GM12878 (cell line): ENCODE measurements around the gene GLB1L2.

ENCODE experiments used
- ATF2 ChIP-seq: IDR thresholded peaks from 2 replicates; pipeline ENCODE4 v1.6.1; 2012; ENCODE audit warnings: low read length, inconsistent platforms
- CEBPZ ChIP-seq: fragments of 150-350 bp; IDR thresholded peaks from 2 replicates; pipeline ENCODE4 v1.6.1; 2016; ENCODE audit warnings: low read depth, low read length
- CTCF ChIP-seq, 3 experiments: IDR thresholded peaks in 2 of 3; conservative IDR thresholded peaks in 1 of 3; 2 replicates each; pipeline ENCODE4 v1.5.1; 2011; ENCODE audit warnings: low read depth in 3 of 3, low read length in 3 of 3, mild to moderate bottlenecking in 3 of 3, control low read depth in 2 of 3, moderate library complexity in 2 of 3, inconsistent platforms in 1 of 3, mixed read lengths in 1 of 3; ENCODE audit not compliant: control insufficient read depth in 2 of 3, insufficient read depth in 1 of 3; ENCODE audit errors: extremely low read depth in 1 of 3
- EP300 ChIP-seq, 2 experiments: fragments of 150-350 bp in 1 of 2; IDR thresholded peaks; 2 replicates each; pipeline ENCODE4 v1.6.1; 2011 to 2012; ENCODE audit warnings: low read depth in 2 of 2, low read length in 2 of 2, borderline replicate concordance in 1 of 2, improper control_type of control experiment in 1 of 2, inconsistent platforms in 1 of 2; ENCODE audit not compliant: control insufficient read depth in 1 of 2
- EZH2 ChIP-seq: IDR thresholded peaks from 2 replicates; pipeline ENCODE4 v1.6.1; 2012; ENCODE audit warnings: low read depth, mild to moderate bottlenecking, control low read depth, inconsistent platforms, low read length, borderline replicate concordance; ENCODE audit not compliant: control insufficient read depth
- FOXM1 ChIP-seq: IDR thresholded peaks from 2 replicates; pipeline ENCODE4 v1.6.1; 2012; ENCODE audit warnings: low read depth, mild to moderate bottlenecking, inconsistent platforms, low read length, moderate library complexity
- MYC ChIP-seq: IDR thresholded peaks from 2 replicates; pipeline ENCODE4 v1.6.1; 2011; ENCODE audit warnings: mild to moderate bottlenecking, low read length, moderate library complexity, inconsistent platforms; ENCODE audit not compliant: insufficient read depth, insufficient replicate concordance, insufficient read length, severe bottlenecking
- POLR2A ChIP-seq: IDR thresholded peaks from 2 replicates; pipeline ENCODE4 v1.6.1; 2011; ENCODE audit warnings: low read depth, mild to moderate bottlenecking, low read length
- SMAD1 ChIP-seq: fragments of 450-650 bp; IDR thresholded peaks from 2 replicates; pipeline ENCODE4 v1.6.1; 2018; ENCODE audit warnings: mild to moderate bottlenecking, low read depth; ENCODE audit not compliant: partially characterized antibody
- SUZ12 ChIP-seq: fragments of 200-600 bp; sonication (generic); IDR thresholded peaks from one replicate; pipeline ENCODE4 v1.6.1; 2018; ENCODE audit warnings: antibody characterized with exemption, mild to moderate bottlenecking; ENCODE audit not compliant: unreplicated experiment
- TF ChIP-seq, protein P1 (sequence below): IDR thresholded peaks from 2 replicates; pipeline ENCODE4 v1.6.1; 2012; ENCODE audit warnings: low read depth, low read length, improper control_type of control experiment
- TF ChIP-seq, protein P2 (sequence below): IDR thresholded peaks from 2 replicates; pipeline ENCODE4 v1.6.1; 2011; ENCODE audit warnings: mild to moderate bottlenecking, low read depth, low read length, moderate library complexity; ENCODE audit not compliant: insufficient replicate concordance

DNA sequence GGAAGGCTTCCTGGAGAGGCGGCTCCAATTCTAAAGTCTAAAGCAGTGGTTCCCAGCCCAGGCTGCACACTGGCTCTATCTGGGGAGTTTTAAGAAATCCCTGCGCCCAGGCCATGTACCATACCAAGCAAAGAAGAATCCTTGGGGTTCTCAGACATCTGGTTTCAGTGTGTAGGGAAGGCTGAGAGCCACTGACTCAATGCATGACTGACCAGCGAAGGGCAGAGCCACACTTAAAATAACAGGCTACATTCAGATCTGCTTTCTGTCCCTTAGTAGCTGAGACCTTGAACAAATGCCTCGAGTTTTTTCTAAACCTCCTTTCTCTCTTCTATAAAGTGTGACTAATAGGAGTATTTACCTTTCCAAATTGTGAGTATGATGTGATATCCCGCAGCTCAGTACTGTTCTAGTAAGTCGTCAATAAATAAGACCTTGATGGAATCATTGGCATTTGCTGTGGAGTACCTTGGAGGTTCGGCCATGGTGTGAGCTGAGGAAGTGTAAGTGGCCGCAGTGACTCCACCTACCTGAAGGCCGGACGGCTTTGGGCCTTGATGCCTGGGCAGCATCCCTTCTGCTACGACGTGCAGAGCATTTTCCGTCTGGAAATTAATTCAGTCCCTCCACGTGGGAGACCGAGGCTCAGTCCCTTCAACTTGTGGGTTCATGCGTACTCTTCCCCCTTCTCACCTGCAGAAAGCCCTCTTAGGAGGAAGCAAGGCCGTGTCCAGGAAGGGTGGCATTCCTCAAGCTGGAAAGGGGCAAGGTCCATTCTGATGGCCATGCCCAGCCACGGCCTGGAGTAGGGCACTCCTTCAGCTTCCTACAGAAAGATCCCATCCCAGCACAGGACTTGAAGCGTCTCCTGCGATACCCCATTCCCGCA, 25.1 kb downstream of the GLB1L2 start:
- no peak for TF ChIP-seq FOXM1
- no peak for TF ChIP-seq EP300 (IDR thresholded peaks at IDR 0.05; ENCODE audit: borderline replicate concordance in 1 of 2, control insufficient read depth in 1 of 2, low read depth in 2 of 2, low read length in 2 of 2)
- no peak for TF ChIP-seq ATF2
- TF ChIP-seq CTCF (IDR thresholded peaks at IDR 0.05 in 2 of 3, conservative IDR thresholded peaks at IDR 0.05 in 1 of 3; ENCODE audit: control insufficient read depth in 2 of 3, extremely low read depth in 1 of 3, insufficient read depth in 1 of 3, low read depth in 3 of 3, low read length in 3 of 3) = no peak
- TF ChIP-seq, protein P1, sequence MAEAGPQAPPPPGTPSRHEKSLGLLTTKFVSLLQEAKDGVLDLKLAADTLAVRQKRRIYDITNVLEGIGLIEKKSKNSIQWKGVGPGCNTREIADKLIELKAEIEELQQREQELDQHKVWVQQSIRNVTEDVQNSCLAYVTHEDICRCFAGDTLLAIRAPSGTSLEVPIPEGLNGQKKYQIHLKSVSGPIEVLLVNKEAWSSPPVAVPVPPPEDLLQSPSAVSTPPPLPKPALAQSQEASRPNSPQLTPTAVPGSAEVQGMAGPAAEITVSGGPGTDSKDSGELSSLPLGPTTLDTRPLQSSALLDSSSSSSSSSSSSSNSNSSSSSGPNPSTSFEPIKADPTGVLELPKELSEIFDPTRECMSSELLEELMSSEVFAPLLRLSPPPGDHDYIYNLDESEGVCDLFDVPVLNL = no peak
- no peak for TF ChIP-seq MYC
- no peak for TF ChIP-seq EZH2
- TF ChIP-seq POLR2A = no peak
- no peak for TF ChIP-seq CEBPZ
- TF ChIP-seq, protein P2, sequence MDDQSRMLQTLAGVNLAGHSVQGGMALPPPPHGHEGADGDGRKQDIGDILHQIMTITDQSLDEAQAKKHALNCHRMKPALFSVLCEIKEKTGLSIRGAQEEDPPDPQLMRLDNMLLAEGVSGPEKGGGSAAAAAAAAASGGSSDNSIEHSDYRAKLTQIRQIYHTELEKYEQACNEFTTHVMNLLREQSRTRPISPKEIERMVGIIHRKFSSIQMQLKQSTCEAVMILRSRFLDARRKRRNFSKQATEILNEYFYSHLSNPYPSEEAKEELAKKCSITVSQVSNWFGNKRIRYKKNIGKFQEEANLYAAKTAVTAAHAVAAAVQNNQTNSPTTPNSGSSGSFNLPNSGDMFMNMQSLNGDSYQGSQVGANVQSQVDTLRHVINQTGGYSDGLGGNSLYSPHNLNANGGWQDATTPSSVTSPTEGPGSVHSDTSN = no peak
- no peak for TF ChIP-seq SUZ12
- no peak for TF ChIP-seq SMAD1
